GM12872 (cell line): Measurements from ENCODE around the gene CPT1A.

Experiments
- TF ChIP-seq, protein P1 (sequence below): IDR thresholded peaks from 3 replicates; pipeline ENCODE4 v1.5.1; 2011; ENCODE audit warnings: low read depth, mild to moderate bottlenecking, low read length, moderate library complexity; ENCODE audit not compliant: insufficient read depth

The CPT1A gene

DNA sequence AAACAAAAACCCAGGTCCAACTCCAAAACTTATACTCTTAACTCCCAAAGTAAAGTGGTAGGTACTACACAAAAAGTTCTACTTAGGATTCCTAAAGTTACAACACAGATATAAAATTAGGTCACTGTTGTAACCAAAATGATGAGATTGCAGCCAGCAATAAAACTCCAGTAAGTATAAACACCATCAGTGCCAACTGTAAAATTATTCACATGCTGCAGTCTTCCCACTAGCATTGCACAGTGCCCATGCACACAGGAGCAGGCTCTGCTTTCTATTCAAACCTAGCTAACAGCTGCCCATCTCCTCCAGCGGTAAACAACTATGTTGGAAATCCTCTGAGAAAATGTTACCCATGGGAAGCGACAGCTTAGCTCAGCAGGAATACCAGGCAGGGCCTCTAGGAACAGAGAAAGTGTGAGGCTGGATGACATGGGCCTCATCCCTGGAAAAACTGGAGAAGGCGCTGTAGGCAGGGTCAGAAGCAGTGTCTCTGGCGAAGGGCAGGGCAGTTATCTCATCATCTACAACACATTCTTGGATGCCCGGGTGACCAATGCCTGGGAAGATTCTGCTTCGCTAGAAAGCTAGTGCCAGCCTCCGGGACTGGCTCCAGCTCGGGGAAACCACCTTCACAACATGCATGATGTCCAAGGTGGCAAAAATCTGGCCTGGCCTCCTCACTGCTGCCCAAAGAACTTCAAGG is 9.1 kb downstream of the CPT1A start:
- TF ChIP-seq, protein P1, sequence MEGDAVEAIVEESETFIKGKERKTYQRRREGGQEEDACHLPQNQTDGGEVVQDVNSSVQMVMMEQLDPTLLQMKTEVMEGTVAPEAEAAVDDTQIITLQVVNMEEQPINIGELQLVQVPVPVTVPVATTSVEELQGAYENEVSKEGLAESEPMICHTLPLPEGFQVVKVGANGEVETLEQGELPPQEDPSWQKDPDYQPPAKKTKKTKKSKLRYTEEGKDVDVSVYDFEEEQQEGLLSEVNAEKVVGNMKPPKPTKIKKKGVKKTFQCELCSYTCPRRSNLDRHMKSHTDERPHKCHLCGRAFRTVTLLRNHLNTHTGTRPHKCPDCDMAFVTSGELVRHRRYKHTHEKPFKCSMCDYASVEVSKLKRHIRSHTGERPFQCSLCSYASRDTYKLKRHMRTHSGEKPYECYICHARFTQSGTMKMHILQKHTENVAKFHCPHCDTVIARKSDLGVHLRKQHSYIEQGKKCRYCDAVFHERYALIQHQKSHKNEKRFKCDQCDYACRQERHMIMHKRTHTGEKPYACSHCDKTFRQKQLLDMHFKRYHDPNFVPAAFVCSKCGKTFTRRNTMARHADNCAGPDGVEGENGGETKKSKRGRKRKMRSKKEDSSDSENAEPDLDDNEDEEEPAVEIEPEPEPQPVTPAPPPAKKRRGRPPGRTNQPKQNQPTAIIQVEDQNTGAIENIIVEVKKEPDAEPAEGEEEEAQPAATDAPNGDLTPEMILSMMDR: no peak

DNA sequence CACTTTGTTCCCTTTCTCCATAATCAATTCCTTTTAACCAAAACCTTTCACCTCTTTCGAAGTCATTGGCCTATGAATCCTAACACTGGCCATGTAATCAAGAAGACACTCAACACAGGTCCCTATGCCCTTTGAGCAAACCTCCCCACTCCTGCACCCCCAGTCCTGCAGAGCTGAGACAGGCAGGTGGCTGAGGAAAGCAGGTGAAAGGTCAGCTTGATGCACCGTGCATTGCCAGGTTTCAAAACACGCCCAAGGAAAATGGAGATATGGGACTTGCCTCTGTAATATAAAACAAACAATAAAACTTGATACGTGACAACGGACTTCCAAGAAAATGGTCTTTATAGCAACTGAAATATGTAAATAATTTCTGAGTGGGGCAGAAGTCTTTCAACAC is 10.6 kb downstream of the CPT1A start:
- TF ChIP-seq, protein P1: no peak

DNA sequence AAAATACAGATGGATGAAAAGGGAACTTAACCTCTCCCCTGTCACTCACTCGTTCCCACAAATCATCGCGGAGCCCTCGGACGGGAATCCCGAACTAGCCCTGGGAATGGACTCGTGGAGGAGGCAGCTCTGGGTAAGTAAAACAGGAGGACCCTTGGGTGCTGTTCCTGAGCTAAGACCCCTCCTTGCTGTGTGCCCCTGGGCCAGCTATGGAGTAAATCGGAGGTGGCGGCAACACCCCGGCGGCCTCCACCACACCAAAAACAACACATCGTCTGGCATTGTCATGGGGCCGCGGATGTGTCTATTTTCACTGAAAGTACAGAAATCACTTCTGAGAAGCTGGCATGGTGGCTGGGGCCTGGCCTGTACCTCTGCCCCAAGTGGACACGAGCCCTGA is 12.1 kb downstream of the CPT1A start:
- TF ChIP-seq, protein P1: no peak

GRCh38 chr11:68828957-68829356 is 12.8 kb downstream of the CPT1A start:
- TF ChIP-seq, protein P1: no peak

- TF ChIP-seq, protein P1: no peak
Measured at GRCh38 chr11:68828155-68828931, 13.4 kb downstream of the CPT1A start.

DNA sequence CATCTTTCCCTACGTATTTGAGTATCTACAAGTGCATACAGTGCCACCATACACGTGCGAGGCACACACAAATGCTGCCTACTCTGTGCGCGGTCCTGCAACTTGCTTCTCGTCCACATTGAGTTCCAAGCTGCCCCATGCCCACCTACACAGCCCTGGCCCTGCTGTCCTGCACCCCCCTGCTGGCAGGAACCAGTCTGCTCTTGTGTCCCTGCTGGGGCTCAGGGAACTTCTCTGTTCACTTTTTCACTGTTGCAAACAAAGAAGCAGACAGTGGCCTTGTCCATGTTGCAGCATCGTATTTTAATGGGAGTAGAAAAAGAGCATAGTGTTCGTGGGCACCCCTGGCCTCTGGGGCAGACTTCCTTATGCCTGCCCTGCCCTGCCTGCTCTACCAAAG is 14.0 kb downstream of the CPT1A start:
- TF ChIP-seq, protein P1: 0 out of 3 replicates have a peak, but pooled peaks have one; percentile 21

DNA sequence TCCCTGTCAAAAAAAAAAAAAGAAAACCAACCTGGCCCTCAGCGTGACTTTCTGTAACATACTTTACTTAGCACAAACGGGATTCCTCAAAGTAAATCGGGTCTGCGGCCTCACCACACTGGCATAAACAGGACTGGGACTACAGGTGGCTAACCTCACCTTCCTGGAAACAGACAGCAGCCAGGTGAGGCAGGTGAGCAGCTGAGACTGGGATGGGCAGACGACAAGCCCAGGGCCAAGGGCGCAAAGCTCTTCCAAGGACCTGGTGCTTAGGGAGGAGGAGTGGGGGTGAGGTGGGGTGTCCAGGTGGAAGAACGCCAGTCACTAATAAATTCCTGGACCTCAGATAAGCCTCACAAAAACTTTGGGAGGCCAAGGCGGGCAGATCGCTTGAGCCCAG is 15.0 kb downstream of the CPT1A start:
- TF ChIP-seq, protein P1: no peak
